ENCODE measurements around the gene KCNH6.

- TF ChIP-seq POLR2AphosphoS5 (IDR thresholded peaks at IDR 0.05; ENCODE audit: low read depth, low read length), result no peak
- no peak for TF ChIP-seq POLR2A (IDR thresholded peaks at IDR 0.05; ENCODE audit: low read depth, low read length)
- no peak for TF ChIP-seq TAF1 (IDR thresholded peaks at IDR 0.05; ENCODE audit: low read depth, low read length)
Measured at GRCh38 chr17:63480826-63481487, 42.2 kb upstream of the KCNH6 start.

Measured in GM12891 (cell line).